NT2/D1 (cell line): ENCODE measurements around the gene FTL.

Source experiments
- SUZ12 ChIP-seq: IDR thresholded peaks from 2 replicates; pipeline ENCODE4 v1.6.1; 2011; ENCODE audit not compliant: insufficient read length, insufficient read depth; ENCODE audit errors: extremely low read depth
- YY1 ChIP-seq: IDR thresholded peaks from 2 replicates; pipeline ENCODE4 v1.6.1; 2011; ENCODE audit not compliant: insufficient read length, insufficient read depth
- ZNF274 ChIP-seq: IDR thresholded peaks from 2 replicates; pipeline ENCODE4 v1.6.1; 2011; ENCODE audit warnings: mild to moderate bottlenecking, low read depth, low read length

- TF ChIP-seq YY1 (no peak), ZNF274 (no peak), SUZ12 (no peak)
These were observed 46.1 kb downstream of the FTL start for GRCh38 chr19:49011194-49011593.
